DND-41 (cell line): ENCODE results near the gene LRRC28.
A peak's percentile ranks its signal among the peaks of the same experiment; 100 is the strongest.

ENCODE experiments used
- ATAC-seq: fragments of 200-7000 bp; cut with Tn5 transposase; 3 replicates; pipeline ENCODE4 v1.9.1; 2021; ENCODE audit warnings: low read depth; ENCODE audit not compliant: insufficient read depth
- DNase-seq: peaks from one replicate; pipeline ENCODE4 v3.0.0-alpha.2; 2020
- H2AFZ ChIP-seq: 2 replicates; pipeline ENCODE4 v1.6.0; 2012; ENCODE audit warnings: low read depth, low read length
- H3K27ac ChIP-seq: 2 replicates; pipeline ENCODE4 v1.5.1; 2012; ENCODE audit warnings: low read length, inconsistent platforms
- H3K27me3 ChIP-seq: fragments of 200-600 bp; sonication (generic); 2 replicates; pipeline ENCODE4 v1.6.0; 2012; ENCODE audit warnings: low read length, mild to moderate bottlenecking, inconsistent platforms; ENCODE audit not compliant: insufficient read depth, poor library complexity
- H3K36me3 ChIP-seq: 2 replicates; pipeline ENCODE4 v1.5.1; 2012; ENCODE audit warnings: low read length, inconsistent platforms; ENCODE audit not compliant: insufficient read depth
- H3K4me1 ChIP-seq: 2 replicates; pipeline ENCODE4 v1.5.1; 2012; ENCODE audit warnings: mild to moderate bottlenecking, low read length; ENCODE audit not compliant: insufficient read depth
- H3K4me2 ChIP-seq: 2 replicates; pipeline ENCODE4 v1.6.0; 2012; ENCODE audit warnings: mild to moderate bottlenecking, moderate library complexity, low read length, inconsistent platforms; ENCODE audit not compliant: insufficient read depth
- H3K4me3 ChIP-seq, 2 experiments: fragments of 200-600 bp in 1 of 2; shearing (Covaris generic) in 1 of 2; 2 replicates each; pipeline ENCODE4 v1.5.1; 2012 to 2016; ENCODE audit warnings: inconsistent platforms in 2 of 2, low read length in 2 of 2, mild to moderate bottlenecking in 2 of 2, low read depth in 1 of 2, moderate library complexity in 1 of 2
- H3K79me2 ChIP-seq: 2 replicates; pipeline ENCODE4 v1.6.0; 2012; ENCODE audit warnings: low read length, inconsistent platforms; ENCODE audit not compliant: insufficient read depth
- H3K9ac ChIP-seq: 2 replicates; pipeline ENCODE4 v1.6.0; 2012; ENCODE audit warnings: low read depth, mild to moderate bottlenecking, inconsistent platforms, low read length, moderate library complexity
- H3K9me3 ChIP-seq: 2 replicates; pipeline ENCODE4 v1.5.1; 2012; ENCODE audit warnings: low read length, moderate library complexity, mild to moderate bottlenecking, inconsistent platforms; ENCODE audit not compliant: insufficient read depth, severe bottlenecking
- H4K20me1 ChIP-seq: 2 replicates; pipeline ENCODE4 v1.6.0; 2012; ENCODE audit warnings: low read length; ENCODE audit not compliant: insufficient read depth
- EZH2 ChIP-seq: IDR thresholded peaks from 3 replicates; pipeline ENCODE4 v1.6.1; 2012; ENCODE audit warnings: borderline replicate concordance, low read depth, mild to moderate bottlenecking, moderate library complexity, low read length, inconsistent platforms; ENCODE audit not compliant: severe bottlenecking
- TF ChIP-seq, protein P1 (sequence below): IDR thresholded peaks from 2 replicates; pipeline ENCODE4 v1.5.1; 2012; ENCODE audit warnings: borderline replicate concordance, low read length, moderate library complexity, mild to moderate bottlenecking; ENCODE audit not compliant: poor library complexity, severe bottlenecking; ENCODE audit errors: extremely low read depth

LRRC28 gene

DNA sequence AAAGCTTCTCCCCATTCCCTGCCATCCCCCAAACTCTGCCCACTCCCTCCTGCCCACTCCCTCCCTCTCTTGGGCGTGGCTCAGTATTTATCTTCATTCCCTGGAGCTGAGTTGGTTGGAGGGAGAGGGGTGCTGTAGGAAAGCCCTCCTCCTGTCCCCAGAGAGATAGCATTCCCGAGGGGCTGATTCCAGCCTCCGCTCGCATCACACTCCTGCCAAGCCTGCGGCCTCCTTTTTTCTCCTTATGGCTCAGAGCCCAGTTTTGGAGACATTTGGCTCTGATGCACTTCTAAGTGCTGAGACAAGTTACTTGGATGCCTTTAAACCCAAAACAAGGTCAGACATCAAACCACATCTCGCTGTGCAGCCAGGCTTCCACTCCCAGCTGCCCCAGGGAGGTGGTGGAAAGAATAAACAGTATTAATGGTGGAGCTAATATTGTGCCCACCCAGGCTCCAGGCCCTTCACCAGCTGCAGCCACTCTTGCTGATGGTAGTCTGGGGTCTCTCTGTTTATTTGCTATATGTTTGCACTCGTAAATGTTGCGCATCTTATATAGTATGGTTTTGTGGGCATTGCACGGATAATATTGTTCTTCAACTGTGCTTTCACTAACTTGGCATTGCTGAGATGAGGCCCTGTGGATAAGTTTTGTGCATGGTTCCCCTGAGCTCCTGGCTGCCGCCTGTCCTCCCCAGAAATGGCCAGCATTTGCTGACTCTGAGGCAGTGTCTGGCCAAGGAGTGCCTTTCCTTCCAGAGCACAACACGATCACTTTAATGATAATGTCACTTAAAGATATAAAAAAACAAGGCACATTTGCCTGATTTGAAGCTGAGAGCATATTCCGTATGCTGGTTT lies 157.2 kb downstream of the LRRC28 start:
- Histone ChIP-seq H3K9me3 (no peaks in the 10 kb centered on the region), H3K27ac (no peak overlapping the region), H3K4me3 (no peak overlapping the region), H4K20me1 (no peaks in the 10 kb centered on the region), H3K4me2 (no peak overlapping the region), H3K4me1 (peaks cover 20% of the 10 kb centered on the region), H2AFZ (no peak overlapping the region; the same call in 1 of the 2 replicates), H3K79me2 (no peaks in the 10 kb centered on the region), H3K36me3 (no peaks in the 10 kb centered on the region), H3K9ac (no peak overlapping the region), H3K27me3 (no peaks in the 10 kb centered on the region)
- no peak for ATAC-seq
- TF ChIP-seq, protein P1, sequence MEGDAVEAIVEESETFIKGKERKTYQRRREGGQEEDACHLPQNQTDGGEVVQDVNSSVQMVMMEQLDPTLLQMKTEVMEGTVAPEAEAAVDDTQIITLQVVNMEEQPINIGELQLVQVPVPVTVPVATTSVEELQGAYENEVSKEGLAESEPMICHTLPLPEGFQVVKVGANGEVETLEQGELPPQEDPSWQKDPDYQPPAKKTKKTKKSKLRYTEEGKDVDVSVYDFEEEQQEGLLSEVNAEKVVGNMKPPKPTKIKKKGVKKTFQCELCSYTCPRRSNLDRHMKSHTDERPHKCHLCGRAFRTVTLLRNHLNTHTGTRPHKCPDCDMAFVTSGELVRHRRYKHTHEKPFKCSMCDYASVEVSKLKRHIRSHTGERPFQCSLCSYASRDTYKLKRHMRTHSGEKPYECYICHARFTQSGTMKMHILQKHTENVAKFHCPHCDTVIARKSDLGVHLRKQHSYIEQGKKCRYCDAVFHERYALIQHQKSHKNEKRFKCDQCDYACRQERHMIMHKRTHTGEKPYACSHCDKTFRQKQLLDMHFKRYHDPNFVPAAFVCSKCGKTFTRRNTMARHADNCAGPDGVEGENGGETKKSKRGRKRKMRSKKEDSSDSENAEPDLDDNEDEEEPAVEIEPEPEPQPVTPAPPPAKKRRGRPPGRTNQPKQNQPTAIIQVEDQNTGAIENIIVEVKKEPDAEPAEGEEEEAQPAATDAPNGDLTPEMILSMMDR, result no peak
- no peak for TF ChIP-seq EZH2
- DNase-seq, result no peak

DNA sequence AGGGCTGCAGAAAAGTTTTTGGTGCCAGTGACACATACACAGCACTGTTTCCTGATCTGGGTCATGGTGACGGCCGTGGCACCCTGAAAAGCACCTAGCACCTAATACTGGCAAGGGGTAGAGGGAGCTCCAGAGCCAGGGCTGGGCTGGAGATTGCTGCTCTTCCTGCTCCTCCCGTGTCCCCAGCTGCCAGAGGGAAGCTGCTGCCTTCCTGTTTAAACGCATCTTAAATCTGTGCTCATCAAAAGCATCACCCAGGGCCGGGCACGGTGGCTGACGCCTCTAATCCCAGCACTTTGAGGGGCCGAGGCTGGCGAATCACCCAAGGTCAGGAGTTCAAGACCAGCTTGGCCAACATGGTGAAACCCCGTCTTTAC lies 157.8 kb downstream of the LRRC28 start:
- Histone ChIP-seq H3K9me3 (no peaks in the 10 kb centered on the region), H3K36me3 (no peaks in the 10 kb centered on the region), H3K4me3 (no peak overlapping the region), H3K79me2 (no peaks in the 10 kb centered on the region), H3K9ac (no peak overlapping the region), H3K4me1 (peaks cover 20% of the 10 kb centered on the region), H2AFZ (no peak overlapping the region), H4K20me1 (no peaks in the 10 kb centered on the region), H3K4me2 (no peak overlapping the region), H3K27me3 (no peaks in the 10 kb centered on the region), H3K27ac (no peak overlapping the region)
- no peak for DNase-seq
- TF ChIP-seq, protein P1, result peak; percentile 54
- TF ChIP-seq EZH2, result no peak
- ATAC-seq, result peak; percentile 51; the same call in 1 of the 3 replicates

DNA sequence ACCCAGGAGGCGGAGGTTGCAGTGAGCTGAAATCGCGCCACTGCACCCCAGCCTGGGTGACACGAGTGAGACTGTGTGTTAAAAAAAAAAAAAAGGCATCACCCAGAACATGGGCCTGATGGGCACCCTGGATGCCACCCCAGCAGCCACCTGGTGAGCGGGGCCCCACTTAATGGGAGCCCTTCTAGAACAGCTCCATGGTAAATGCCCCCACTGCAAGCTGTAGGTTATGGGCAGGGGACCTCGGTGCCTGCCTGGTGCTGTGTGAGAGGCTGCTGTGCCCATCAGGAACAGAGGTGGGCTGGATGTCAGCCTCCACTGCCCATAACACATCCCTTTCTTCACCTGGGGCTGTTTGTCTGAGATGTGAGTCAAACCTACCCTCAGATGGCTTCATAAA lies 158.3 kb downstream of the LRRC28 start:
- Histone ChIP-seq H2AFZ (no peak overlapping the region), H3K36me3 (no peaks in the 10 kb centered on the region), H3K4me1 (peaks cover 20% of the 10 kb centered on the region), H3K9me3 (no peaks in the 10 kb centered on the region), H4K20me1 (no peaks in the 10 kb centered on the region), H3K4me2 (no peak overlapping the region), H3K27me3 (no peaks in the 10 kb centered on the region), H3K4me3 (no peak overlapping the region), H3K27ac (no peak overlapping the region), H3K79me2 (no peaks in the 10 kb centered on the region), H3K9ac (no peak overlapping the region)
- DNase-seq, result no peak
- no peak for ATAC-seq
- TF ChIP-seq, protein P1, result no peak
- TF ChIP-seq EZH2, result no peak
